IMR-90 (cell line): Measurements from ENCODE around the gene MAN2A1. TPM values are rescaled to one million over a fixed set of nuclear protein-coding genes. Genes with fewer than 3 reads are reported as not detected.

Experiments used
- FOS ChIP-seq: fragments of 150-350 bp; IDR thresholded peaks from 2 replicates; pipeline ENCODE4 v1.6.1; 2016; ENCODE audit warnings: low read depth, low read length
- polyA plus RNA-seq, 3 experiments: library from polyadenylated mRNA; depleted of rRNA; stranded (reverse); fragments of >200 nt; gene quantifications; 2 replicates each; pipeline ENCODE4 v1.2.3, GENCODE V29; 2012; ENCODE audit warnings: low replicate concordance in 1 of 3
- total RNA-seq: library from RNA; depleted of rRNA; stranded (reverse); fragments of >200 nt; gene quantifications from 2 replicates; pipeline ENCODE4 v1.2.3, GENCODE V29; 2012
- TF ChIP-seq, protein P1 (sequence below): fragments of 150-350 bp; IDR thresholded peaks from 2 replicates; pipeline ENCODE4 v1.6.1; 2016; ENCODE audit warnings: low read depth, mild to moderate bottlenecking, low read length, moderate library complexity, borderline replicate concordance

The MAN2A1 gene
- total and polyA plus RNA-seq, 2 of the 4 experiments (the other 2 are of a cell fraction), result 16.4 to 29.6 TPM

DNA sequence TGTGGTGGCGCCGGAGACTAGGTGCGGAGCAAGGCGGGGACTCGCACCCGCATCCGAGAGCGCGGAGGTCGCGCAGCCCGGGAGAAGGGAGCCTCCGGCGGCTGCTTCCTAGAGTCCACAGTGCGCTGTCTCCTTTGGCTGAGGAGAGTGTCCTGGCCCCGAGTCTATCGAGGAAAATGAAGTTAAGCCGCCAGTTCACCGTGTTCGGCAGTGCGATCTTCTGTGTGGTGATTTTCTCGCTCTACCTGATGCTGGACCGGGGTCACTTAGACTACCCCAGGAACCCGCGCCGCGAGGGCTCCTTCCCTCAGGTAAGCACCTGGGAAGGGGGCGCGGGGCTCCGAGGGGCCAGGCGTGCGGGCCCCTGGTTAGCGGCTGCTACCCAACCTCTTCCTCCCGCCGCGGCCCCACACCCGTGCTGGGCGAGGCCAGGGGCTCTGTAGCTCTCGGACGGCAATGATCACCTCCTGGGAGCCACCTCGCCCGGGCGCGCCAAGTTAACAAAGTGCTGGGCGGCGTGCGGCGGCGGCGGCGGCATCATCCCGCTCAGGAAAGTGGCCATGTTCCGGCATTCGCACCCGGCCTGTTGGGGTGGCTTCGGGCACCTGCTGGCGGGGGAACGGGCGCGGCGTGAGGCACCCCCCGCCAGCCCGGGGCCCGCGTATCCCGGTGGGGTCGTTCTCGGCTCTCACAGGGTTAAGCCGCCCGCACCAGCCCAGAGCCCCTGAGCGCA, 681 bp downstream of the MAN2A1 start (continued):
- TF ChIP-seq, protein P1, sequence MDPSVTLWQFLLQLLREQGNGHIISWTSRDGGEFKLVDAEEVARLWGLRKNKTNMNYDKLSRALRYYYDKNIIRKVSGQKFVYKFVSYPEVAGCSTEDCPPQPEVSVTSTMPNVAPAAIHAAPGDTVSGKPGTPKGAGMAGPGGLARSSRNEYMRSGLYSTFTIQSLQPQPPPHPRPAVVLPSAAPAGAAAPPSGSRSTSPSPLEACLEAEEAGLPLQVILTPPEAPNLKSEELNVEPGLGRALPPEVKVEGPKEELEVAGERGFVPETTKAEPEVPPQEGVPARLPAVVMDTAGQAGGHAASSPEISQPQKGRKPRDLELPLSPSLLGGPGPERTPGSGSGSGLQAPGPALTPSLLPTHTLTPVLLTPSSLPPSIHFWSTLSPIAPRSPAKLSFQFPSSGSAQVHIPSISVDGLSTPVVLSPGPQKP, result no peak
- TF ChIP-seq FOS, result no peak
